GM10847 (cell line): Measurements from ENCODE around the gene APOO.

Source experiments
- POLR2A ChIP-seq: IDR thresholded peaks from 2 replicates; pipeline ENCODE4 v1.6.1; 2011; ENCODE audit not compliant: insufficient read length; ENCODE audit errors: extremely low read depth

APOO gene

GRCh38 chrX:23911126-23911835 lies 3.5 kb upstream of the APOO start:
- no peak for TF ChIP-seq POLR2A

- TF ChIP-seq POLR2A, result no peak
Measured at GRCh38 chrX:23908219-23909004, 674 bp upstream of the APOO start.

- TF ChIP-seq POLR2A, result no peak
Measured at GRCh38 chrX:23907111-23907497, 634 bp downstream of the APOO start.

GRCh38 chrX:23904096-23904495 lies 3.6 kb downstream of the APOO start:
- no peak for TF ChIP-seq POLR2A

- TF ChIP-seq POLR2A, result no peak
Measured at GRCh38 chrX:23902419-23902818, 5.3 kb downstream of the APOO start.

GRCh38 chrX:23901805-23902204 lies 5.9 kb downstream of the APOO start:
- TF ChIP-seq POLR2A, result no peak

- TF ChIP-seq POLR2A, result no peak
Measured at GRCh38 chrX:23901060-23901459, 6.7 kb downstream of the APOO start.

- no peak for TF ChIP-seq POLR2A
Measured at GRCh38 chrX:23900220-23900797, 7.4 kb downstream of the APOO start.

- no peak for TF ChIP-seq POLR2A
Measured at GRCh38 chrX:23898412-23898959, 9.3 kb downstream of the APOO start.

GRCh38 chrX:23896981-23897380 lies 10.8 kb downstream of the APOO start:
- TF ChIP-seq POLR2A, result no peak

GRCh38 chrX:23890933-23891332 lies 16.8 kb downstream of the APOO start:
- no peak for TF ChIP-seq POLR2A

GRCh38 chrX:23888887-23889501 lies 18.7 kb downstream of the APOO start:
- no peak for TF ChIP-seq POLR2A

GRCh38 chrX:23887918-23888317 lies 19.8 kb downstream of the APOO start:
- no peak for TF ChIP-seq POLR2A

- TF ChIP-seq POLR2A, result no peak
Measured at GRCh38 chrX:23887451-23887850, 20.3 kb downstream of the APOO start.

- TF ChIP-seq POLR2A, result no peak
Measured at GRCh38 chrX:23885803-23886202, 21.9 kb downstream of the APOO start.

GRCh38 chrX:23884427-23885024 lies 23.2 kb downstream of the APOO start:
- no peak for TF ChIP-seq POLR2A
